Liver (tissue), 9 donors: Measurements from ENCODE around the gene ARHGAP9. TPM values are rescaled to one million over a fixed set of nuclear protein-coding genes. Genes with fewer than 3 reads are reported as not detected.

Experiments used
- DNase-seq: peaks from one replicate; pipeline ENCODE4 v3.0.0-alpha.2; 2017; ENCODE audit warnings: low spot score
- H3K27ac ChIP-seq, 2 donors: one replicate each; pipeline ENCODE4 v1.7.0; 2013; ENCODE audit warnings: inconsistent platforms in 2 of 2, low read length in 2 of 2, control low read depth in 1 of 2, low read depth in 1 of 2, mild to moderate bottlenecking in 1 of 2
- H3K27me3 ChIP-seq, 4 donors: one replicate each; pipeline versions ENCODE4 v1.6.1 to v1.7.0; 2013; ENCODE audit warnings: low read length in 3 of 4, inconsistent platforms in 1 of 4, mild to moderate bottlenecking in 1 of 4, moderate library complexity in 1 of 4; ENCODE audit not compliant: control insufficient read depth in 4 of 4, insufficient read depth in 4 of 4
- H3K36me3 ChIP-seq, 4 donors: one replicate each; pipeline versions ENCODE4 v1.6.1 to v1.7.0; 2013; ENCODE audit warnings: low read length in 3 of 4, mild to moderate bottlenecking in 3 of 4, low read depth in 1 of 4, moderate library complexity in 1 of 4; ENCODE audit not compliant: control insufficient read depth in 4 of 4, insufficient read depth in 3 of 4
- H3K4me1 ChIP-seq, 4 donors: one replicate each; pipeline versions ENCODE4 v1.6.1 to v1.7.0; 2013; ENCODE audit warnings: low read length in 3 of 4, mild to moderate bottlenecking in 3 of 4, moderate library complexity in 1 of 4; ENCODE audit not compliant: control insufficient read depth in 4 of 4, insufficient read depth in 4 of 4
- H3K4me3 ChIP-seq, 3 donors: one replicate each; pipeline versions ENCODE4 v1.6.1 to v1.7.0; 2013; ENCODE audit warnings: low read length in 3 of 3, control low read depth in 1 of 3, low read depth in 1 of 3, mild to moderate bottlenecking in 1 of 3
- H3K9ac ChIP-seq, 2 donors: one replicate each; pipeline ENCODE4 v1.7.0; 2013; ENCODE audit warnings: low read length in 2 of 2, mild to moderate bottlenecking in 2 of 2, moderate library complexity in 2 of 2, control low read depth in 1 of 2, low read depth in 1 of 2
- H3K9me3 ChIP-seq, 4 donors: one replicate each; pipeline versions ENCODE4 v1.6.1 to v1.7.0; 2013; ENCODE audit warnings: low read length in 3 of 4; ENCODE audit not compliant: control insufficient read depth in 4 of 4
- EGR1 ChIP-seq, 2 donors: IDR thresholded peaks; 2 replicates each; pipeline ENCODE4 v1.6.1; 2016 to 2018; ENCODE audit warnings: antibody characterized with exemption in 2 of 2, low read depth in 2 of 2
- FOXA1 ChIP-seq: IDR thresholded peaks from 2 replicates; pipeline ENCODE4 v1.6.1; 2016; ENCODE audit warnings: antibody characterized with exemption
- FOXA2 ChIP-seq: IDR thresholded peaks from 2 replicates; pipeline ENCODE4 v1.6.1; 2016; ENCODE audit warnings: antibody characterized with exemption
- GABPA ChIP-seq, 2 donors: IDR thresholded peaks in 1 of 2; conservative IDR thresholded peaks in 1 of 2; 2 replicates each; pipeline ENCODE4 v1.6.1; 2016; ENCODE audit warnings: antibody characterized with exemption in 2 of 2, mild to moderate bottlenecking in 1 of 2, moderate library complexity in 1 of 2
- HNF4A ChIP-seq, 2 donors: conservative IDR thresholded peaks; 2 replicates each; pipeline ENCODE4 v1.6.1; 2016; ENCODE audit warnings: antibody characterized with exemption in 2 of 2, mild to moderate bottlenecking in 2 of 2
- HNF4G ChIP-seq: IDR thresholded peaks from 2 replicates; pipeline ENCODE4 v1.6.1; 2016; ENCODE audit warnings: antibody characterized with exemption
- JUND ChIP-seq, 2 donors: IDR thresholded peaks; 2 replicates each; pipeline ENCODE4 v1.6.1; 2016; ENCODE audit warnings: antibody characterized with exemption in 2 of 2
- NR2F2 ChIP-seq: IDR thresholded peaks from 2 replicates; pipeline ENCODE4 v1.6.1; 2016; ENCODE audit warnings: antibody characterized with exemption
- RAD21 ChIP-seq, 2 donors: IDR thresholded peaks; 2 replicates each; pipeline ENCODE4 v1.6.1; 2016; ENCODE audit warnings: antibody characterized with exemption in 2 of 2, mild to moderate bottlenecking in 2 of 2
- RXRA ChIP-seq, 2 donors: IDR thresholded peaks; 2 replicates each; pipeline ENCODE4 v1.6.1; 2017 to 2018; ENCODE audit warnings: antibody characterized with exemption in 2 of 2, mild to moderate bottlenecking in 1 of 2
- SP1 ChIP-seq: IDR thresholded peaks from 2 replicates; pipeline ENCODE4 v1.6.1; 2018; ENCODE audit warnings: antibody characterized with exemption, mild to moderate bottlenecking
- TAF1 ChIP-seq: conservative IDR thresholded peaks from 2 replicates; pipeline ENCODE4 v1.6.1; 2016; ENCODE audit warnings: antibody characterized with exemption, mild to moderate bottlenecking
- YY1 ChIP-seq: IDR thresholded peaks from 2 replicates; pipeline ENCODE4 v1.6.1; 2016; ENCODE audit warnings: antibody characterized with exemption, mild to moderate bottlenecking
- WGBS: extraction: QIAGEN DNeasy Blood & Tissue Kit; methylation state at CpG from one replicate; pipeline ENCODE4 v1.1.7; 2013; 5-methylcytosine and 5-hydroxymethylcytosine counted together
- polyA plus RNA-seq, 2 donors: library from polyadenylated mRNA; stranded (reverse) in 1 of 2; unstranded in 1 of 2; fragments of 200-250 nt in 1 of 2; fragments of >200 nt in 1 of 2; fragmentation: Nextera tagmentation in 1 of 2; extraction: Ambion mirVana in 1 of 2; gene quantifications; one replicate each; pipeline versions ENCODE4 v1.2.1 to v1.2.3, GENCODE V29; 2013 to 2015
- total RNA-seq, 2 donors: library from RNA; depleted of rRNA; stranded (reverse); fragments of >200 nt; gene quantifications; one replicate each; pipeline ENCODE4 v1.2.3, GENCODE V29; 2014
- TF ChIP-seq, protein P1 (sequence below): fragments of 150-350 bp; IDR thresholded peaks from 2 replicates; pipeline ENCODE4 v1.5.1; 2017; ENCODE audit warnings: improper control_type of control experiment, low read depth, low read length; ENCODE audit not compliant: missing input control
- TF ChIP-seq, protein P2 (sequence below): IDR thresholded peaks from 2 replicates; pipeline ENCODE4 v1.6.1; 2016; ENCODE audit warnings: antibody characterized with exemption
- TF ChIP-seq, protein P3 (sequence below): IDR thresholded peaks from 2 replicates; pipeline ENCODE4 v1.6.1; 2016; ENCODE audit warnings: antibody characterized with exemption
- TF ChIP-seq, protein P4 (sequence below): IDR thresholded peaks from 2 replicates; pipeline ENCODE4 v1.6.1; 2016; ENCODE audit warnings: antibody characterized with exemption, mild to moderate bottlenecking
- TF ChIP-seq, protein P5 (sequence below): IDR thresholded peaks from 2 replicates; pipeline ENCODE4 v1.6.1; 2016; ENCODE audit warnings: antibody characterized with exemption
- donor health status: healthy.
- donor health status: healthy.
- donor health status: healthy.
- donor health status: healthy.
- donor health status: healthy.

ARHGAP9 gene
- total and polyA plus RNA-seq, 4 donors, result 3.0 to 12.0 (median 7.1) TPM

DNA sequence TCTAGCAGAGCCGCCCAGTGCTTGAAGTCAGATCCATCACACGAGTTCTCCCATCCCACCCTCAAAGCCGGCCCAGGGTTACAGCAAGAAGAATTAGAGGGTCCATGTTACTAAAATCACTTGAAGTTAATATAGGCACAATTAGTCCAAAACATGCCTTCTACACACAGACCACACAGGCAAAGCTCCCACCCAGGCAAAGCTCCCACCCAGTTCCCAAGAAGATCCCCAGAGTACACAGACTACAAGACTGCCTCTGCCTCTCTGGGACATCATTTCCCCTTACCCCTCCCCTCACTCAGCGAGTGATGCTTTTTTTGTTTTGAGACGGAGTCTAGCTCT, 16.8 kb downstream of the ARHGAP9 start:
- Histone ChIP-seq H3K9me3 (no peaks in the 10 kb centered on the region), H3K27ac (no peak overlapping the region), H3K9ac (no peak overlapping the region), H3K4me3 (no peak overlapping the region), H3K4me1 (peaks cover 7 to 30% (median 20%) of the 10 kb centered on the region in 4 donors), H3K27me3 (no peaks in the 10 kb centered on the region), H3K36me3 (no peaks in the 10 kb centered on the region)
- DNase-seq, result no peak
- no peak for TF ChIP-seq NR2F2
- TF ChIP-seq JUND (IDR thresholded peaks at IDR 0.05), result no peak
- TF ChIP-seq HNF4G, result no peak
- WGBS, result 29% methylated on average over 5 of the region's 5 CpGs

DNA sequence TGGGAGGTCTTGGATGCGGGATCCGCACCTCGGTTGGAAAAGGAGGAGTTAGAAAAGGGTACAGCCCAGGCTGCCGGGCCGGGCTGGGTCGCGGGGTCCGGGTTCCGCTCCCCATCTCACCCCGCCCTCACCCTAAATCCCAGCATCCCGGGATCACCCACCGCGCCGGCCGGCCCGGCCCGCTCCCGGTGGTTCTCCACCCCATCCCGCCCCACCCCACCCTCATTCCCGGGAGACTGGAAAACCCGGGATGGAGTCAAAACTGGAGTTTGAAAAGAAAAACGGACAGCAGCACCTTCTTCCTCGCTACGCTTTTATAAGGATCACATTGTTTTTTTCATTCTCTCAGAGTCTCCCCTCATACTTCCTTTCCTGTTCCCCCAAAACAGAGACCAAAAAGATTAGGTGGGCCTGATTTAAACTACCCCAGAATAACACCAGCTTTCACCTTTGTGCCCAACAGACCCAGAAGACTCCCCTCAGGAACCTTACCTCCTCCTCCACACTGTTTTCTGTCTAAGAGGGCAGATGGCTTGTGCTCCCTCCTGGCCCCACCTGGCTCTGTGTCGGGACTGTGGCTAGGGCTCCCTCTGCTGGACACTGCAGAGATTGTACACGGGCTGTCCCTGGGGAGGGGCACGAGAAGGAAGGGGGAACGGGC, 17.3 kb downstream of the ARHGAP9 start:
- H3K27ac ChIP-seq, result peak overlapping the region; percentile 27 to 77

More for the DNA sequence above, 17.3 kb downstream of the ARHGAP9 start:
- Histone ChIP-seq H3K4me3 (peak overlapping the region; percentile 52 to 60 (median 55)), H3K36me3 (no peaks in the 10 kb centered on the region), H3K4me1 (peaks cover 7 to 30% (median 20%) of the 10 kb centered on the region in 4 donors), H3K9me3 (no peaks in the 10 kb centered on the region), H3K9ac (peak overlapping the region in 1 of 2 donors; percentile 31), H3K27me3 (no peaks in the 10 kb centered on the region)
- peak; percentile 88 for DNase-seq
- under 1% methylated on average over 28 of the region's 28 CpGs for WGBS
- TF ChIP-seq GABPA (IDR thresholded peaks at IDR 0.05 in 1 of 2, conservative IDR thresholded peaks at IDR 0.05 in 1 of 2), result no peak
- TF ChIP-seq FOXA1, result no peak
- no peak for TF ChIP-seq JUND (IDR thresholded peaks at IDR 0.05)
- TF ChIP-seq SP1, result peak; percentile 33
- TF ChIP-seq YY1, result no peak
- TF ChIP-seq, protein P1, sequence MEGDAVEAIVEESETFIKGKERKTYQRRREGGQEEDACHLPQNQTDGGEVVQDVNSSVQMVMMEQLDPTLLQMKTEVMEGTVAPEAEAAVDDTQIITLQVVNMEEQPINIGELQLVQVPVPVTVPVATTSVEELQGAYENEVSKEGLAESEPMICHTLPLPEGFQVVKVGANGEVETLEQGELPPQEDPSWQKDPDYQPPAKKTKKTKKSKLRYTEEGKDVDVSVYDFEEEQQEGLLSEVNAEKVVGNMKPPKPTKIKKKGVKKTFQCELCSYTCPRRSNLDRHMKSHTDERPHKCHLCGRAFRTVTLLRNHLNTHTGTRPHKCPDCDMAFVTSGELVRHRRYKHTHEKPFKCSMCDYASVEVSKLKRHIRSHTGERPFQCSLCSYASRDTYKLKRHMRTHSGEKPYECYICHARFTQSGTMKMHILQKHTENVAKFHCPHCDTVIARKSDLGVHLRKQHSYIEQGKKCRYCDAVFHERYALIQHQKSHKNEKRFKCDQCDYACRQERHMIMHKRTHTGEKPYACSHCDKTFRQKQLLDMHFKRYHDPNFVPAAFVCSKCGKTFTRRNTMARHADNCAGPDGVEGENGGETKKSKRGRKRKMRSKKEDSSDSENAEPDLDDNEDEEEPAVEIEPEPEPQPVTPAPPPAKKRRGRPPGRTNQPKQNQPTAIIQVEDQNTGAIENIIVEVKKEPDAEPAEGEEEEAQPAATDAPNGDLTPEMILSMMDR, result peak; percentile 93
- peak; percentile 89 to 93 for TF ChIP-seq RAD21 (IDR thresholded peaks at IDR 0.05)
- TF ChIP-seq, protein P2, sequence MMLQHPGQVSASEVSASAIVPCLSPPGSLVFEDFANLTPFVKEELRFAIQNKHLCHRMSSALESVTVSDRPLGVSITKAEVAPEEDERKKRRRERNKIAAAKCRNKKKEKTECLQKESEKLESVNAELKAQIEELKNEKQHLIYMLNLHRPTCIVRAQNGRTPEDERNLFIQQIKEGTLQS, result no peak
- no peak for TF ChIP-seq FOXA2
- TF ChIP-seq, protein P3, sequence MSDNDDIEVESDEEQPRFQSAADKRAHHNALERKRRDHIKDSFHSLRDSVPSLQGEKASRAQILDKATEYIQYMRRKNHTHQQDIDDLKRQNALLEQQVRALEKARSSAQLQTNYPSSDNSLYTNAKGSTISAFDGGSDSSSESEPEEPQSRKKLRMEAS, result no peak
- TF ChIP-seq, protein P4, sequence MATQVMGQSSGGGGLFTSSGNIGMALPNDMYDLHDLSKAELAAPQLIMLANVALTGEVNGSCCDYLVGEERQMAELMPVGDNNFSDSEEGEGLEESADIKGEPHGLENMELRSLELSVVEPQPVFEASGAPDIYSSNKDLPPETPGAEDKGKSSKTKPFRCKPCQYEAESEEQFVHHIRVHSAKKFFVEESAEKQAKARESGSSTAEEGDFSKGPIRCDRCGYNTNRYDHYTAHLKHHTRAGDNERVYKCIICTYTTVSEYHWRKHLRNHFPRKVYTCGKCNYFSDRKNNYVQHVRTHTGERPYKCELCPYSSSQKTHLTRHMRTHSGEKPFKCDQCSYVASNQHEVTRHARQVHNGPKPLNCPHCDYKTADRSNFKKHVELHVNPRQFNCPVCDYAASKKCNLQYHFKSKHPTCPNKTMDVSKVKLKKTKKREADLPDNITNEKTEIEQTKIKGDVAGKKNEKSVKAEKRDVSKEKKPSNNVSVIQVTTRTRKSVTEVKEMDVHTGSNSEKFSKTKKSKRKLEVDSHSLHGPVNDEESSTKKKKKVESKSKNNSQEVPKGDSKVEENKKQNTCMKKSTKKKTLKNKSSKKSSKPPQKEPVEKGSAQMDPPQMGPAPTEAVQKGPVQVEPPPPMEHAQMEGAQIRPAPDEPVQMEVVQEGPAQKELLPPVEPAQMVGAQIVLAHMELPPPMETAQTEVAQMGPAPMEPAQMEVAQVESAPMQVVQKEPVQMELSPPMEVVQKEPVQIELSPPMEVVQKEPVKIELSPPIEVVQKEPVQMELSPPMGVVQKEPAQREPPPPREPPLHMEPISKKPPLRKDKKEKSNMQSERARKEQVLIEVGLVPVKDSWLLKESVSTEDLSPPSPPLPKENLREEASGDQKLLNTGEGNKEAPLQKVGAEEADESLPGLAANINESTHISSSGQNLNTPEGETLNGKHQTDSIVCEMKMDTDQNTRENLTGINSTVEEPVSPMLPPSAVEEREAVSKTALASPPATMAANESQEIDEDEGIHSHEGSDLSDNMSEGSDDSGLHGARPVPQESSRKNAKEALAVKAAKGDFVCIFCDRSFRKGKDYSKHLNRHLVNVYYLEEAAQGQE, result peak; percentile 36
- no peak for TF ChIP-seq NR2F2
- no peak for TF ChIP-seq EGR1 (IDR thresholded peaks at IDR 0.05; ENCODE audit: low read depth in 2 of 2)
- TF ChIP-seq TAF1, result no peak
- TF ChIP-seq, protein P5, sequence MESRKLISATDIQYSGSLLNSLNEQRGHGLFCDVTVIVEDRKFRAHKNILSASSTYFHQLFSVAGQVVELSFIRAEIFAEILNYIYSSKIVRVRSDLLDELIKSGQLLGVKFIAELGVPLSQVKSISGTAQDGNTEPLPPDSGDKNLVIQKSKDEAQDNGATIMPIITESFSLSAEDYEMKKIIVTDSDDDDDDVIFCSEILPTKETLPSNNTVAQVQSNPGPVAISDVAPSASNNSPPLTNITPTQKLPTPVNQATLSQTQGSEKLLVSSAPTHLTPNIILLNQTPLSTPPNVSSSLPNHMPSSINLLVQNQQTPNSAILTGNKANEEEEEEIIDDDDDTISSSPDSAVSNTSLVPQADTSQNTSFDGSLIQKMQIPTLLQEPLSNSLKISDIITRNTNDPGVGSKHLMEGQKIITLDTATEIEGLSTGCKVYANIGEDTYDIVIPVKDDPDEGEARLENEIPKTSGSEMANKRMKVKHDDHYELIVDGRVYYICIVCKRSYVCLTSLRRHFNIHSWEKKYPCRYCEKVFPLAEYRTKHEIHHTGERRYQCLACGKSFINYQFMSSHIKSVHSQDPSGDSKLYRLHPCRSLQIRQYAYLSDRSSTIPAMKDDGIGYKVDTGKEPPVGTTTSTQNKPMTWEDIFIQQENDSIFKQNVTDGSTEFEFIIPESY, result no peak
- peak; percentile 15 to 28 for TF ChIP-seq HNF4A (conservative IDR thresholded peaks at IDR 0.05)
- no peak for TF ChIP-seq HNF4G
- no peak for TF ChIP-seq RXRA (IDR thresholded peaks at IDR 0.05)
